ENCODE data around the gene ADARB1.
"Not testable (repeated sequence)": the region's sequence is repeated elsewhere in the genome, so short reads cannot be mapped to it uniquely, and the experiment has no call there.

The ADARB1 gene, protein sequence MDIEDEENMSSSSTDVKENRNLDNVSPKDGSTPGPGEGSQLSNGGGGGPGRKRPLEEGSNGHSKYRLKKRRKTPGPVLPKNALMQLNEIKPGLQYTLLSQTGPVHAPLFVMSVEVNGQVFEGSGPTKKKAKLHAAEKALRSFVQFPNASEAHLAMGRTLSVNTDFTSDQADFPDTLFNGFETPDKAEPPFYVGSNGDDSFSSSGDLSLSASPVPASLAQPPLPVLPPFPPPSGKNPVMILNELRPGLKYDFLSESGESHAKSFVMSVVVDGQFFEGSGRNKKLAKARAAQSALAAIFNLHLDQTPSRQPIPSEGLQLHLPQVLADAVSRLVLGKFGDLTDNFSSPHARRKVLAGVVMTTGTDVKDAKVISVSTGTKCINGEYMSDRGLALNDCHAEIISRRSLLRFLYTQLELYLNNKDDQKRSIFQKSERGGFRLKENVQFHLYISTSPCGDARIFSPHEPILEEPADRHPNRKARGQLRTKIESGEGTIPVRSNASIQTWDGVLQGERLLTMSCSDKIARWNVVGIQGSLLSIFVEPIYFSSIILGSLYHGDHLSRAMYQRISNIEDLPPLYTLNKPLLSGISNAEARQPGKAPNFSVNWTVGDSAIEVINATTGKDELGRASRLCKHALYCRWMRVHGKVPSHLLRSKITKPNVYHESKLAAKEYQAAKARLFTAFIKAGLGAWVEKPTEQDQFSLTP

DNA sequence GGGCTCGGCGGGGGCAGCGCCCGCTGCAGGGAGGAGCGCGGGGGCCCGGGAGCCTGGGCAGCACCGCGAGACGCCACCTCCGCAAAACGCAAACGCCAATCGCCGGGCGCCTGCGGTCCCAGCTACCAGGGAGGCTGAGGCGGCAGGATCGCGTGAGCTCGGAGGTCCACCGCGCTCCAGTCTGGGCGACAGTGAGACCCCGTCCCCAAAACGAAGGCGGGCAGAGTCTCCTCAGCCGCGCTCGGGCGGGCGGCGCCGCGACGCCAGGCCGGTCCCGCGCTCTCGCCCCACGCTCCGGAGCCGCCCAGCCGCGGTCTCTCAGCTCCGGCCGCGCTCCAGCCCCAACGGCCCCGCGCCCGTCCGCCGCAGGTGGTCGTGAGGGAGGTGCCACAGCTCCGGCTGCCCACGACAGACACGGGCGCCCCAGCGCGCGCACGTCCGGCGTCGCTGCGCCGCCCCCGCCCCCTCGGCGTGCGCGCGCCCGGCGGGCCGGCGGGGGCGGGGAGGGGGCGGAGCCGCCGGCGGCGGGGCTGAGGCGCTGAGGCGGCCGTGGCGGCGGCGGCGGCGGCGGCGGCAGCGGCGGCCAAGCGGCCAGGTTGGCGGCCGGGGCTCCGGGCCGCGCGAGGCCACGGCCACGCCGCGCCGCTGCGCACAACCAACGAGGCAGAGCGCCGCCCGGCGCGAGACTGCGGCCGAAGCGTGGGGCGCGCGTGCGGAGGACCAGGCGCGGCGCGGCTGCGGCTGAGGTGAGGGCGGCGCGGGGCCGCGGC lies at the start of gene ADARB1:
Gene ADARB1, plus strand, starts transcription at position 533 of the 770 bp plus-strand sequence. CDS start 97,077 bp downstream, outside the sequence.
- peak; percentile 37 for DNase-seq (ENCODE audit: low spot score)

DNA sequence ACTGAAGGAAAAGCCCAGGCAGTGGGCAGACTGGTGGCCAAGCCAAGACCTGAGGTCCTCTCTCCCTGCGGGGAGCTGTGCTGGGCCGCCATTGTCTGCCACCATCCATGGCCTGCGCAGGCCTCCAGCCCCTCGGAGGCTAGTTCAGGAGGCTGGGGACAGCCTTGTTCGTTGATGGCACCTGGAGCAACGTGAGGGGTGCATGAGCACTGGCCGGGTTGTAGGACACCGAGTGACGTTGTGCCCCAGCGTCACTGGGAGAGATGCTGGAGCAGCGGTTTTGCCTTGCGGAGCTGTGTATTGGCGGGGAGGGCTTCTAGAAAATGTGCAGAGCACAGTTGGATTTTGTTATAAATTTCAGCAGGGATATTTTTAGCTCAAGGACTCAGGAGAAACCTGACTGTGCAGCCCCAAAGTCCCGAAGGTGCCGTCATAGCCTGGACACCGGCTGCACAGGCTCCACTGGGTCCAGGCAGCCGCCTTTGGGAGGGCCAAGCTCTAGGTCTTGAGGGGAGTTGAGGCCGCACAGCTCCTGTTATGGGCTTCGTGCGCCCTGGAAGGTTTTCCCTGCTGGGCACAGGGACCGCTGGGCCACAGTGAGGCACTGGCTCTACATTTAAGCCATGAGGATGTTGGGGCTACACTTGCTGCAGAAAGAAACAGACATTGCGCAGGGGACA lies 48.2 kb upstream of the ADARB1 start:
- DNase-seq (ENCODE audit: low spot score): no peak

DNA sequence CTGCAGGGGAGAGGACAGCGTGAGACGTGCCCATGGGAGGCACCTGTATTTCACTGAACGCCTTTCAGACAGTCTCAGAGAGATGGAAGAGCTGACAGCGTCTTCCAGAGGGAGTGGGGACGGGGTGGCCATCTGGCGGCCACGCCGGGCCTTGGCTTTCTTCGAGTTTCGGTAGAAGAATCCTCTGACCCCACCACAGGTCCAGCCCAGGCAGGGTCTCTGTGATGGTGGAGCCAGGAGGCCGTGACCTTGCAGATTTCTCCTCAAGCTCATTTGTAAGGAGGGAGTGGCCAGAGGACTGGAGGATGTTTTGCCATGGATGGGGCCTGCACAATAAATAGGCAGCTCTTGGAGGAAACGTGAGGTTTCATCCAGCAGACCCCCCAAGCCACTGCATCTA lies 47.6 kb upstream of the ADARB1 start:
- DNase-seq (ENCODE audit: low spot score): no peak

DNA sequence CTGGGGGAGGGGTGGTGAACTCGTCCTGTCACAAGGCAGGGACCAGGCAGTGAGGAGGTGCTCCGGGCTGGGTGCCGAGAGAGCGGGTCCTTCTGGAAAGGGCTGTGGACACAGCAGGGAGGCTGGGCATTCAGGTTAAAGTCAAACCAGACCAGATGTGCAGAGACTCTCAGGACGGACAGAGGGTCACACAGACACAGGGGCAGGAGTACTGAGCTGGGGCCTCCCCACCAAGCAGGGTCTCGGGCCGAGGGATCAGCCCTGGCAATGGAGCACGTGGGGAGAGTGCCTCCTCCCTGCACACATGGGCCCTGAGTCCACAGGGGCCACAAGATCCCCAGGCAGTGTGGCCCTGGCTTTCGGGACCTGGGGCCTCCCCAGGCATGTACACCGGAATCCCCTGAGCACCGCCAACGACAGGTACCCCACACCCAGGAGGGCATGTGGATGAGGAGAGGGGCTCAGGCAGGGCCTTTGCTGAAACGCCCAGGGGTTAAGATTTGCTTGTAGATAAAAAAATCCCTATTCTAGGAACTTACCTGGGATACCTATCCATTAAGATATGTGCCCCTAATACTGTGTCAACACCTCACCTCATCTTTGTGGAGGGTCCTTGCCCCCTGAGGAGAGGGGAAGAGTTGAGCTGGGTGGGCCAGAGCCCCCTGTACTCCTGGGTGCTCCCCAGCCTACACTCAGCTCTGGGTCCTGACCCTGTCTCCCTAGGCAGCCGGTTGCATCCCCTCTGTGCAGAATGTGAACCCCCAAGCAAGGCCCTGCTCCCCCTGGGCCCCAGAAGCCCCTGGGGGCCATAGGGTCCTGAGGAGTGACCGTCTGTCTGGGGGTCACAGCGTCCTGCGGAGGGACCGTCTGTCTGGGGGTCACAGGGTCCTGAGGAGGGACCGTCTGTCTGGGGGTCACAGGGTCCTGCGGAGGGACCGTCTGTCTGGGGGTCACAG lies 46.9 kb upstream of the ADARB1 start:
- DNase-seq (ENCODE audit: low spot score): no peak

DNA sequence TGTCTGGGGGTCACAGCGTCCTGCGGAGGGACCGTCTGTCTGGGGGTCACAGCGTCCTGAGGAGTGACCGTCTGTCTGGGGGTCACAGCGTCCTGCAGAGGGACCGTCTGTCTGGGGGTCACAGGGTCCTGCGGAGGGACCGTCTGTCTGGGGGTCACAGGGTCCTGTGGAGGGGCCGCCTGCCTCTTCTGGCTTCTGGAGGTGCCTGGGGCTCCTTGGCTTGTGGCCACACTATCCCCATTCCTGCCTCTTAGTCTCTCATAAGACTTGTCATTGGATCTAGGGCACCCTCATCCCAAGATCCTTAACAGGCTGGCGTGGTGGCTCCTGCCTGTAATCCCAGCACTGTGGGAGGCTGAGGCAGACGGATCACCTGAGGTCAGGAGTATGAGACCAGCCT lies 45.7 kb upstream of the ADARB1 start:
- DNase-seq (ENCODE audit: low spot score): not testable (repeated sequence)

DNA sequence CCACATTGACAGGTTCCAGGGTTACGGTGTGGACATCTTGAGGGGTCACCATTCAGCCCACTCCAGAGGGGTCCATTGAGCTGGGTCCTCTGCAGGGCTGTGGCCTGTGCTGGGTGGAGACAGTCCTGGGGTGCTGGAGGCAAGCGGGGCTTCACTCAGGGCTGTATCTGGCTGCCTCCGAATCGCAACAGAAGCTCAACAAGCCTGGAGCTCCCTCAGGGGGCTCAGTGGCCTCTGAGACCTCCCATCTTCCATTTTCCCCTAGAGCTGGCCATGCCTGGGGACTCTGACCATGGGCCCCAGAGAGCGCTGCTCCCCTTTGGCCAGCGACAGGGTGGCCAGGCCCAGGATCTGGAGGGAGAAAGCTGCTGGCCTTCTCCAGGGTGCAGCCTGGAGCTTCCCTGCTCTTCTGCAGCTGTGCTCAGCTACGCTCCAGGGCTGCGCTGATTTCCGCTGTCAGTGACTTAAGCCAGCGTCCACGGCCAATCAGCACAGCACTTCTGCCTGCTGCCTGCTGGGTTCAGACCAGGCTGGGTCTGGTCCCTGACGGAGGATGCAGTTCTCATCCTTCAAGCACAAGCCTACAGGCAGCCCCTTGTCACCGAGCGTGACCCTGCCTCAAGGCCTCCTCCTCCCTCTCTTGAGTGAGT lies 45.0 kb upstream of the ADARB1 start:
- no peak for DNase-seq (ENCODE audit: low spot score)

DNA sequence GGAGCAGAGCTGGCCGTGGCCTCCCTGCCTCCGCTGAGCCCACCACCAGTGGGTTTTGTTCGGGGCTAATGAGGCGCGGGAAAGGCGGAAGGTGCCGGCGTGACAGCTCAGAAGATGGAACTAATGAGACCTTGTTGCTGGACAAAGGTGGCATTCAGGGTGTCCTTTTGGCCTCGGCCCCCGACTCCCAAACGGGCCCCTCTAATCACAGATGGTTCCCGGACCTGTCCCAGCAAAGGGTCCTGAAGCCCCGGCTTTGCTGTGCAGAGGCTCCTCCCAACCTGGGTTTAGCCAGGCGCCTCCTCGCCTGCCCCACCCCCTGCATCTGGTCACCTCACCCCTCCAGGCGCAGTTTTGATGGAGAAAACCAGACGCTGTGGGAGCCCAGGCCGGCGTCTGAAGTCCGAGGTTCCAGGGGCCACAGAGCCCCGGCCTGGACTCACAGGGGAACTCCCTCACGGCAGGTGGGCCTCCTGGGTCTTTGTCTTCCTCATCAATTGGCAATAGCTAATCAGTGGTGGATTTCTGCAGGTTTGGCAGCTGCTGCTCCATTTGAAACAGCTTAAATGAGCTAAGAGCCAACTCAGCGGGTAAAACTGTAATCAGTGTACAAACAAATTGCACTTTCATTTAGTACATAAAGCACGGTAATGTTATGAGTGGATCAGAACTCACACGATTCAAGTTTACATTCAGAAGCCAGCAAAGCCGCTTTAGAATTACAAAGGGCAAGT lies 44.3 kb upstream of the ADARB1 start:
- no peak for DNase-seq (ENCODE audit: low spot score)

DNA sequence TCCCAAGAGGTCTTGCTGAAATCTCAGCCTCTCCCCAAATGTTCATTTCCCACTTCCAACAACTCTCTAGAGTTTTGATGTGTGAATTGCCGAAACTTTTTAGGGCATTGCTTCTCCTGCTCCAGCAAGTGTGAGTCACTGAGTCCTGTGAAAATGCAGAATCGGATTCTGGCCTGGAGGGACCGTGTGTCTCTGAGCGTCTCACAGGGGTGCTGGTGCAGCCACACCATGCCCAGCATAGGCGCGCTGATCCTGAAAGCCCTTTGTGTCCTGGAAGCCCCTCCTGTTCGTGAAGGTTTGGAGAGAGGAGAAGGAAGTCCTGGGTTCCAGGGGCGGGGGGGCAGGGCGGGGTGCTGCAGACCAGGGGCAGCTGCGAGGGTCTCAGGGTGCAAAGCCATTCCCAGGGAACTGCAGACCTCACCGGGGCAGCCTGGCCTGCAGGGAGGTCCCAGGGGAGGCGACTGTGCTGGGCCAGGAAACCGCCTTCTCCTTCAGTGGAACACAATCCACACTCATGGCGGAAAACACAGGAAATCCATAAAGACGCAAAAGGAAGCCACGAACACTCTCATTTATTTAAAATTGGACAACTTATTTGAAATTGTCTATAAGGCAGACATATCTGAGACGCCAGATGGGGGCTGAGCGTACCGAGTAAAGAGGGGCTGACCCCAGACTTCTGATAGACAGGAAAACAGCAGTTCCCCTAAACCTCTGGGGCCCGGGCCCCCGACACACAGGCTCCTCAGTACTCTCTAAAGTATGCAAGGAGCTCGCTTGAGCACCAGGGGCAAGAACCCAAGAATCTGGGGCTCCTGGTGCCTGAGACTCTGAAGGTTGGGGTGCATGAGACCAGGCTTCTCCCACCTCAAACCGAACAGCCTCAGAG lies 43.5 kb upstream of the ADARB1 start:
- no peak for DNase-seq (ENCODE audit: low spot score)

DNA sequence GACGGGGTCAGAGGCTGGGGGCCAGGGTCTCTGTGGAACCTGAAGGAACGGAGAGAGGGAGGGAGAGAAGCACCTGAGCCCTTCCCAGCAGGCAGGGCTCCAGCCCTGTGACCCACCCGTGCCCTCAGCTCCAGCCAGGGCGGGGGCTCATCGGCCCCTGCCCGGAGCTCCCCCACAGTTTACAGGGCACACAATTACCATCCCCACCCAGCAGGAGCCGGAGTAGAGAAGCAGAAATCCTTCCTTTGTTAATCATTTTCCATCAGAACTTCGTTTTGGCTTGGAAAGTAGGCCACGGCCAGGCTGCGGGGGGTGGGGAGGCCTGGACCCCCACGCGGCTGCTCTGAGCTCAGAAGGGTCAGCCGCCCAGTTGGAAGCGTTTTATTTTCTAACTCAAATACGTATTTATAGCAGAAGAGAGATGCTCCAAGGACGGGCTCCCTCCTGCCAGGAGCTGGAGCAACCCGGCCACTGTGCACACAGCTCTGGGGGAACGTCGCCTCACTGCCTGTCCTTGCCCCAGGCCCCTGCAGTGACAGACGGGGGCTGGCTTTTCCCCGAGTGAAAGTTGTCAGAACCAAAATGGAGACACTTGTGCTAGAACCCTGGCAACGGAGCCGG lies 42.7 kb upstream of the ADARB1 start:
- no peak for DNase-seq (ENCODE audit: low spot score)

DNA sequence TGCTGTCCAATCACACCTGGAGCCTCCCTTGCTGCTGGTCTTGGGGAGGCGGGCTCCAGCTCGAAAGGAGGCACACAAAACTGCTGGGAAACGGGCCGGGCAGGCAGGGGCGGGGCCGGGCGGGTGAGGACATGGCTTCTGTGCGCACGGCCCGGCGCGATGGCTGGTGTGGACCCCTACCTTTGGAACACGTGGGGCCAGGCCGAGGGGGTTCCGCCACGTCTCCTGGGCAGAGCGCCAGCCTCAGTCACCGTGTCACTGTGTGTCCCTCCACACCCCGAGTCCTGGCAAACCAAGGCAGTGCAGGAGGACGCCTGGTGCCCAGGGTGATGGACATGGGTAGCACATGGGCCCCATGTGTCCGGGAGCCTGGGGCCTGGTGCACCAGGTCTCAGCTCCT lies 42.0 kb upstream of the ADARB1 start:
- DNase-seq (ENCODE audit: low spot score): no peak

DNA sequence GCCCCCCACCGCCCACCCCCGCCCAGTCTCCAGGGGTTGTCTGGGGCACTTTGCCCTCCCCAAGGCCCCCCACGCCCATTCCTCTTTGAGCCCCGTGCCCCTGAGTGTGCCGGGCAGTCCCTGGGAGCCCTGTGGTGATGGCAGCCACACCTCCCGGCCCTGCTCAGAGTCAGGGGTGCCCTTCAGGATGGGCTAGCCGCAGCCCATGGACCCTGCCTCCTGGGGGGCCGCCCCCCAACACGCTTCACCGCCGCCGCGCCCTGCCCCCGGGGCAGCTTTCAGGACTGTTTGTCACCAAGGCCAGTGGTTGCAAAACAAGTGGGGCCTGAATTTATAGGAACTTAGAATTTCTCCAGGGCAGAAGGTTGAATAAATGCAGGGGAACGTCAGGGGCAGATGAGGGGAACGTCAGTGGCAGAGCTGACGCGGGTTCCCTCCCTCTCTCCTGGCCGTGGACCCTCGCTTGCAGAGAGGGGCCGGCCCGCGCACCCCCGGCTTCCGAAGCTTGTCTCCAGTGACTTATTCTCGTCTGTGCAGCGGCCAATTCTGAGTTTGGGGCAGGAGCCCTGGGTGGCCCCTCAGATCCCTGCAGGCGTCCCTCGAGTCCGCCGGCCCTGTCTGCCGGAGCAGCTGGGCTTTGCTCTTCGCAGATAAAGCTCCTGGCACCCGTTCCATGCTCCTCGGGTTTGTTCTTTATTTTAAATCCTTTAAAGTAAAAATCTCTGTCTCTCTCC lies 41.2 kb upstream of the ADARB1 start:
- DNase-seq (ENCODE audit: low spot score): no peak

DNA sequence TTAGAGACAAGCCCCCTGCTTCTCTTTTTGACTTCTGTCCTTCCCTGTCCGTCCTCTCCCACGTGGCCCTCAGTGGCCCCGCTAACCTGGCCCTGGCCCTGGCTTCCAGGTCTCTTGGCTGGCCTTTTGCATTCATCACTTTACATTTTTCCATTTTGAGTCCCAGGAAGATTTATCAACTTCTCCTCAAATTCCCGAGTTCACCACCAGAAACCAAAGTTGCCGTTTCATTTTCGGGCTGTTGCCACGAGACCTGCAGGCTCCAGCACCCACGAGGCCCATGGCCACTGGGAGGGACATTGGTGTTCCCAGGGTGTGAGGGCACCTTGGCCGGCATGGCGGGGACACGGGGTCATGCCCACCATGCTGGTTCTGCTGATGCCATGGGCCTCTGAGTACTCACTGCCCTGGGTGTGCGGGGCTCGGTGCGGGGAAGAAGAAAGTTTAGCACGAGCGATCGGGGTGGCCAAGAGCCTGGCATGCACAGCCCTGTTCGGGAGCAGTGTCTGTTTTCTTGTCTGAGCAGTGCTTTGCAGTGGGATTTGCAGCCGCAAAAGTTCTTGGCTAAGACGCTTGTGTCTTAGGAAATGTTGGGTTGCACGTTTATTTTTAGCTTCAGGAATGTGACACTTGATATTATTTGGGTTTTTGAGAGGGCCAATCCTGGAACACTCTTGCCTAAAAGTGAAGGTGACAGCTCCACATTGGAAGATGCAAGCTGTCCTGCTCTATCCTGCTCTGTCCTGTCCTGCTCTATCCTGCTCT lies 40.4 kb upstream of the ADARB1 start:
- no peak for DNase-seq (ENCODE audit: low spot score)

DNA sequence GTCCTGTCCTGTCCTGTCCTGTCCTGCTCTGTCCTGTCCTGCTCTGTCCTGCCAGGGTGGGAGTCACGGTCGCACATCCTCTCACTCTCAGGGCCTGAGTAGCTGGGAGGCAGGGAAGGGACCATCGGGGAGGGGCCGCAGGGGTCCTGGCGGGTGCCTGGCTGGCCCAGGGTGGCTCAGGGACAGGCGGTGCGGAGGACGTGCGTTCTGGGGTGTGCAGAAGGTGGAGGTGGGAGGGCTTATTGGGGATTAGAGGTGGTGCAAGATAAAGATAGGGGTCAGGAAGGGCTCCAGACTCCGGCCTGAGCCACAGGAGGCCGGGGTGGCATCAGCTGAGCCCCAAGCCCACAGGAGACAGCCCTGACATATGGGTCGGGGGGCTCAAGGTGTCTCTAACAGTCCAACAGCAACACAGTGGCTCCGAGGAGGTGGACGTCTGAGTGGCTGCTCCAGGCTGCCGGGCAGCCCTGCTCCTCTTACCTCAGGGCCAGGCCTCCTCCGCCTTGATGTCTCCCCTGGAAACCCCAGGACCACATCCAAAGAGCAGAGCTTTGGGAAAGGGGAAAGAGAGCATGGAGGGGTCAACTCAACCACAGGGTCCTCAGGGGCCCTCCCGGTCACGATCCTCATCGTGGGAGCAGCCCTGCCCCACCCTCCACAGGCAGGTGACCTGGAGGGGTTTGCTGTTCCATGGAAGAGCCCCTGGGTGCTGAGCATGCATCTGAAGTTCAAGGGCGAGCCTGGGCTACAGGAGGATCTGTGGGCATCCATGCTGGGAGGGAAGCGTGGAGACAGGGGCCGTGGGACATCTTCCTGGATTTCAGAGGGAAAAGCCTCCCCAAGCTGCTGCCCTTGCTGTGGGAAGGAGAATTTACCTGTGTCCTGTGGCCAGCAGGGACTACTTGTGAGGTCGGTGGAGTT lies 39.6 kb upstream of the ADARB1 start:
- DNase-seq (ENCODE audit: low spot score): no peak

DNA sequence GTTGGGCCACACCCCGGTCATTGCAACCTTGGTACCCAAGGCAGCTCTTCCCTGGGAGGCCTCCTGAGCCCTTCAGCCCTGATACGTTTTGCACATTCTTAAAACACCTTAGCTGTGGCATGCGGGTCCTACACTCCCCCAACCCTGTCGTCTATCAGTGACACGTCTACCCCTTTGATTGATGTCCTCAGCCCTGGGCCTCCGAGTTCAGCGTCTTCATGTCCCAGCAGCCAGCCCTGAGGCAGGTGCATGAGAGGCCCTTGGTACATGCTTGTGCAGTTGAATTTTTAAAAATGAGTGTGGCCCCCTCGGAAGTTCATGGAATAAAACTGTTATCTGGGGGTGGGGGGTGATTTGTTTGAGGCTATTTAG lies 38.9 kb upstream of the ADARB1 start:
- DNase-seq (ENCODE audit: low spot score): no peak

DNA sequence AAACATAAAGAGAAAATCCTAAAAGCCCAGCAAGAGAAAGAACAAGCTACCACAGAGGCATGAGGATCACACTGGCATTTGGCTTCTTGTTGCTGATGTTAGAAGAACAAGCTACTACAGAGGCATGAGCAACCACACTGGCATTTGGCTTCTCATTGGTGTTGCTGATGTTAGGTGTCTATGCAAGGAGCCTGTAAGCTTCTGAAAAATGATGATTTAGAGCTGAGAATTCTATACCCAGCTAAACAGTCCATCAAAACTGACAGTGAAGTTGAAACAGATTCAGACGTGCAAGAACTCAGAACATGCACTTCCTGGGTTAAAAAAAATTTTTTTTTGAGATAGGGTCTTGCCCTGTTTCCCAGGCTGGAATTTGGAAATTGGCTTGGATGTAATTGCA lies 37.8 kb upstream of the ADARB1 start:
- no peak for DNase-seq (ENCODE audit: low spot score)

DNA sequence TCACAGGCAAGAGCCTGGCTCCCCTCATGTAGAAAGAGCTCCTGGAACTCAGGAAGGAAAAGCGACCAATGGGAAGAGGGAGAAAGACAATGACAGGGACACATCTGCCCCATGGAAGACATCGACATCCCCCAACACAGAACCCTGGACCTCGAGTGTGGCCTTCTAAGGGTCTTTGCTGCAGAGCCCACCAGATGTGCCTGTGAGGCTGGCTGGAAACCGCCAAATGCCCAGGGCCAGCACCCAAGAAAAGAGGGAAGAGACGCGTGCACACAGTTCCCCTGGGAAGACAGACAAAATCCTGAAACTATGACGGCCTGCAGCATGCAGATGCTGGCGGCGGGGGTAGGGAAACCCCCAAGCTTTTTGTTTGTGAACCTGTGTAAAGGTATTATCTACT lies 36.4 kb upstream of the ADARB1 start:
- no peak for DNase-seq (ENCODE audit: low spot score)

Data from COLO829 (cell line).